Measurements from ENCODE around the gene ETV3.

GRCh38 chr1:157090771-157091170, 47.4 kb downstream of the ETV3 start:
- TF ChIP-seq EZH2 (IDR thresholded peaks at IDR 0.05; ENCODE audit: borderline replicate concordance, low read depth, low read length, severe bottlenecking) (no peak), CTCF (IDR thresholded peaks at IDR 0.05; ENCODE audit: borderline replicate concordance, extremely low read depth, low read length, poor library complexity, severe bottlenecking) (no peak)

Measured in DND-41 (cell line).